ENCODE data around the gene CHST15.

CHST15 gene

DNA sequence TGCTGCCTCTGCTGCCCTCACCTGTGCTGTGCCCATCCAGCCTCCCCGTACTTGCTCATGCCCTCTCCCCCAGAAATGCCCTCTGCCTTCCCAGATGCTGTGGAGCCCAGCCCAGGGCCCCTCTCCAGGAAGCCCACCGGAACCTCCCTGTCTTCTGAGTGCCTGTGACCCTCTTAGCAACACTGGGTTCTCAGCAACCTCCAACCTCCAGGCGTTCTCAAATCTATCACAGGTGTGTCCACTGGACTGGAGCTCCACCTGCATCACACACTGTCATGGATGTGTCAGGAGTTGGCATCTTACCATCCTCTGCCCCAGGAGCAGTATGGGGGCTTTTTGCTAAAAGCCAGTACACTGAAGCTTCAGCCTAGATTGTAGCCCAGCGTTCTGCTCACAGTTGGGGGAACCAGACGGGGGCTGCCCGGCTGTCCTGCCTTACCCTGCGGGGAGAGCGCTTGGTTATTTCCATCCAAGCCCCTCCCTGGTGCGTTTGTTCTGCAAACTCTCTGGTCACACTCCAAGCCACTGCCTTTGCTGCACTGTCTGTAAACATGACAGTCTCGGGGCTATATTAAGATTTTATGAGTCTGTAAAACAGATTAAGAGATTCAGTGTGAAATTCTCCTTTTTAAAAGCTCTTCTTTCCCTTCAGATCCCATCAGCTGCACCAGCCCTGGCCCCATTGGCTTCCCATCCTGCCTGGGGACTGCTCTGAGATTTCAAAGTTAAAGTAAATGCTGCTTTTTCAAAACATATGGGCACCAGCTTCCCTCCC is 130.5 kb downstream of the CHST15 start:
- no peak overlapping the region for H3K4me3 ChIP-seq (ENCODE audit: low read depth, low read length)
- TF ChIP-seq CTCF (IDR thresholded peaks at IDR 0.05; ENCODE audit: borderline replicate concordance, insufficient read depth, low read depth, low read length): no peak

- no peak overlapping the region for H3K4me3 ChIP-seq (ENCODE audit: low read depth, low read length)
- no peak for TF ChIP-seq CTCF (IDR thresholded peaks at IDR 0.05; ENCODE audit: borderline replicate concordance, insufficient read depth, low read depth, low read length)
Measured at GRCh38 chr10:123958241-123958640, 135.2 kb downstream of the CHST15 start.

Measured in GM12875 (cell line).